22Rv1 (cell line): ENCODE measurements around the gene AP1M1.

ENCODE experiments used
- H3K27ac ChIP-seq: fragments of 450-650 bp; 2 replicates; pipeline ENCODE4 v1.5.1; 2017
- ZFX ChIP-seq: fragments of 450-650 bp; IDR thresholded peaks from 2 replicates; pipeline ENCODE4 v1.6.1; 2017; ENCODE audit warnings: antibody characterized with exemption, borderline replicate concordance
- TF ChIP-seq, protein P1 (sequence below): fragments of 450-650 bp; IDR thresholded peaks from 2 replicates; pipeline ENCODE4 v1.5.1; 2017; ENCODE audit warnings: mild to moderate bottlenecking

Gene AP1M1

DNA sequence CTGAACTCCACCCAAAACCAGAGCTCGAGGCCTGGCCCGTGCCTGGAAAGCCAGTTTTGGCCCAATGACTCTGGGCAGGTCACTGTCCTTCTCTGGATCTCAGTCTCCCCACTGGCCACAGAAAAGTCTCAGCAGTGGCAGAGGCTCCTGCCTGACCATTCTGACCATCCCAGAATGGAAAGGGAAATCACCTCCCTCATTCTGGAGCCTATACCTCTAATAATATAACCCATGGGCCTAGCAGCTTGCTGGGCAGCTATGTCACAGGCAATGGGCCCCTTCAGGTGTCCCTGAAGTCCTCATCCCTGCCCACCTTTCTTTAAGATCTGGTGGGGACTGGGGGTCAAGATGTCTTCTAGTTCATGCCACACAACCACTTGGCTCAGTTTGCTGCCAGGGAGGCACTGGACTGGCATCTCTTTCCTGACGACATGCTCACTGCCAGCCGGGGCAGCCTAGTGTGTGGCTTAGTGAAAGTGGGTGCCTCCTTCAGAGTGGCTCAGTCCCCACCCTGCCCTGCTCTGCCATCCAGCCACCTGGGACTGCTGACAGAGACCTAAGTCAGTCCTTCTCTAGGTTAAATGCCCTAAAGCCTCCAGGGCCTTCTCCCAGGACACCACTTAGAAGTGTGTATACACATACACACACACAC is 62.6 kb downstream of the AP1M1 start:
- H3K27ac ChIP-seq, result no peak overlapping the region

DNA sequence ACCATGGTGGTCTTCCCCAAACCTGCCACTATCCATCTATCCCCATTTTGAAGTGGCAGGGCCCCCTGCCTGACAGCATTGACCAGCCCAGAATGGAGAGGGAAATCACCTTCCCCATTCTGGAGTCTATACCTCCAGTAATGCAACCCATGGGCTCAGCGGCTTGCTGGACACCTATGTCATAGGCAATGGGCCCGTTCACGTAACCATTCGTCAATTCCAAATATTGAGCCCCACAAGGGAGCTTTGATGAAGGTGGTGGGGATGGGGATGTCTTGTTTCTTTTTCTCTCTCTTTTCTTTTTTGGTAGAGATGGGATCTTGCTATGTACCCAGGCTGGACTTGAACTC is 63.1 kb downstream of the AP1M1 start:
- H3K27ac ChIP-seq, result no peak overlapping the region
- no peak for TF ChIP-seq ZFX
- TF ChIP-seq, protein P1, sequence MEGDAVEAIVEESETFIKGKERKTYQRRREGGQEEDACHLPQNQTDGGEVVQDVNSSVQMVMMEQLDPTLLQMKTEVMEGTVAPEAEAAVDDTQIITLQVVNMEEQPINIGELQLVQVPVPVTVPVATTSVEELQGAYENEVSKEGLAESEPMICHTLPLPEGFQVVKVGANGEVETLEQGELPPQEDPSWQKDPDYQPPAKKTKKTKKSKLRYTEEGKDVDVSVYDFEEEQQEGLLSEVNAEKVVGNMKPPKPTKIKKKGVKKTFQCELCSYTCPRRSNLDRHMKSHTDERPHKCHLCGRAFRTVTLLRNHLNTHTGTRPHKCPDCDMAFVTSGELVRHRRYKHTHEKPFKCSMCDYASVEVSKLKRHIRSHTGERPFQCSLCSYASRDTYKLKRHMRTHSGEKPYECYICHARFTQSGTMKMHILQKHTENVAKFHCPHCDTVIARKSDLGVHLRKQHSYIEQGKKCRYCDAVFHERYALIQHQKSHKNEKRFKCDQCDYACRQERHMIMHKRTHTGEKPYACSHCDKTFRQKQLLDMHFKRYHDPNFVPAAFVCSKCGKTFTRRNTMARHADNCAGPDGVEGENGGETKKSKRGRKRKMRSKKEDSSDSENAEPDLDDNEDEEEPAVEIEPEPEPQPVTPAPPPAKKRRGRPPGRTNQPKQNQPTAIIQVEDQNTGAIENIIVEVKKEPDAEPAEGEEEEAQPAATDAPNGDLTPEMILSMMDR, result no peak

More for the DNA sequence above, 62.6 kb downstream of the AP1M1 start:
- TF ChIP-seq, protein P1, result no peak
- no peak for TF ChIP-seq ZFX

DNA sequence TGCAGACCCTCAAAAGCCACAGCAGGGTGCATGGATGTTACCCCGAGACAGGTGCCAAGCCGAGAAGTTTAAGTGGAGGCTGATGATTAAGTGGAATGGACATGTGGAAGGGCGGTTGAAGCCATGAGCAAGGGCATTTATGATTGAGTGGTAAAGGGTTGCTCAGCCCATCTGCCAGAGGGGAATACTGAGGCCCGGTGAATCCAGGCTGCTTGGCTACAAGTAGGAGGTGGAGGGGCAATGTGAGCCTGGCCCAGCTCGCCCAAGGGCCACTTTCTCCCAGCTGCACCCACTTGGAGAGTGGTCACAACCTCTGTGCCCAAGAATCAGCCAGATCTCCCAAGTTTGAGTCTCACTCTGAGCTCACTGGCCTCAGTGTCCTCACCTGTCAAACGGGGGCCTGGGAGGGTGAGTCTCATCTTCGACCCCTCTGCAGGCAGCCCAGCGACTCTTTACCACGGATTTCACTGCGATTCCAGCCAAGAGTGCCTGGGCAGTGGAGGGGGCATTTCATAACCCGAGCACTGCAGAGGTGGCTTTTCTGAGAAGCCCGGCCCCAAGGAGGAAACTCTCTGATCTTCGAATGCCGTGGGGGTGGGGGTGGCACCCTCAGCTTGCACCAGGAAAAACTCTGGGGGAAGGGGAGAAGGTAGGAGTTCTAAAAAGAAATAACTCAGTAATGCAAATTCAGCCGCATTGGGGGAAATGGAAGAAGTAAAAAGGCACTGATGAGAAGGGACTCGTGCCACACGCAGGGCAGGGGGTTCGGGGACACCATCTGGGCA is 64.1 kb downstream of the AP1M1 start:
- TF ChIP-seq, protein P1, result no peak
- no peak for TF ChIP-seq ZFX
- H3K27ac ChIP-seq, result no peak overlapping the region

DNA sequence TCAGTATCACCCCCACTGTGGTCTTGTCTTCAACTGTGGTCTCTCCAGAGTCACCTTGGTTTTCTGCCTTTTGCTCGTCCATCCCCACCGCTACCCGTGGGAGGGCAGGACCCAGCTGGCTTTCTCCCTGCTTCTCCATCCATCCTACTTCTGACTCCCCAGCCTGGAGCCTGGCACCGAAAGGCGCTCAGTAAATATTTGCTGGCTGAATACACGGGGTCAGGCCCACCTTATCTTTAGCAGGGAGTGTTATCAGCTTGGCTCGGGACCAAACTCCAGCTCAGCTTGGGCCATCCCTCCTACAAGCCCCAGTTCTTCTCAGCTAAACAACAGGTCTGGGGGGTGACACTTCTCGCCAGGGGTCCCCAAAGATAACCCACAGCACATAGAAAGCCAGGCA is 64.9 kb downstream of the AP1M1 start:
- H3K27ac ChIP-seq, result no peak overlapping the region
- no peak for TF ChIP-seq ZFX
- TF ChIP-seq, protein P1, result no peak

DNA sequence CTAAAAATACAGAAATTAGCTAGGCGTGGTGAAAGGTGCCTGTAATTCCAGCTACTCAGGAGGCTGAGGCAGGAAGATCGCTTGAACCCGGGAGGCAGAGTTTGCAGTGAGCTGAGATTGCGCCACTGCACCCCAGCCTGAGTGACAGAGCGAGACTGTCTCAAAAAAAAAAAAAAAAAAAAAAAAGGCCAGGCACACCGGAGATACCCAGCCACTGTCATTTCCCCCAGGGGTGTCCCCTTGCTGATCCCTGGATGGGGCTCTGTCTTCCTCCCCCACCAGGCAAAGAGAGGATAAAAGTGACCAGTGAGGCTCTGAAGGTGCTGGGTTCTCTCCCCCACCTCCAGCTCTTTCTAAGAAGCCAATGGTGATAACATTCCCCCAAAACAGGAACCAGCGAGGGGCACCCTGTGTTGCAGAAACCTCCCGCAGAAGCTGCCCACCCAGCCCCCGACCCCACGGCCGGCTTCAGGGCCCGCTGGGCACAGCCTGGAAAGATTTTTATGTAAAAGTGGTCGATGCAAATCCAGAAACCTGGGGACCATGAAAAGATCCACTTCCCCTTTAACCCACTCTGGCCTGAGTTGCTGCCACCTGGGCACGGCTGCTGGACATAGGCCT is 65.5 kb downstream of the AP1M1 start:
- no peak overlapping the region for H3K27ac ChIP-seq
- TF ChIP-seq, protein P1, result no peak

DNA sequence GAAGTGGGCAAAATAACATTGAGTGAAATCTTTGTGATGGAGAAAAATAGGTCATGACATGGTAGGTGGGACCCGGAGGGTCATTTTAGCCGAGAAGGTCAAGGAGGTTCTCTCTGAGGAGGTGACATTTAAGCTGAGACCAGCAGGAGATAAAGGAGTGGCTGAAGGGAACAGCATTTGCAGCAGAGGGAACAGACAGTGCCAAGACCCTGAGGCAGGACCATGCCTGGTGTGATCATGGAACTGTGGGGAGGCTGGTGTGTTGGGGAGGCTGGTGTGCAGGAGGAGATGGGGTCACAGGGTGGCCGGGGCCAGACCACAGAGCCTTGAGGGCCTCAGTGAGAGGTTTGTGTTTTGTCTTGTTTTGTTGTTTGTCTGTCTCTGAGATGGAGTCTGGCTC is 67.5 kb downstream of the AP1M1 start:
- TF ChIP-seq, protein P1, result no peak
- TF ChIP-seq ZFX, result no peak
- no peak overlapping the region for H3K27ac ChIP-seq
